Hepatocyte (in vitro differentiated cells): ENCODE measurements around the gene HTD2. TPM values are rescaled to one million over a fixed set of nuclear protein-coding genes. Genes with fewer than 3 reads are reported as not detected.

Experiments used
- DNase-seq: peaks from one replicate; pipeline ENCODE4 v3.0.0-alpha.2; 2016; ENCODE audit warnings: low spot score
- H2AFZ ChIP-seq: fragments of 200-600 bp; sonication (generic); 2 replicates; pipeline ENCODE4 v1.6.0; 2016; ENCODE audit warnings: antibody characterized with exemption, mild to moderate bottlenecking
- H3K27ac ChIP-seq: fragments of 200-600 bp; sonication (generic); 2 replicates; pipeline ENCODE4 v1.5.1; 2016; ENCODE audit warnings: mild to moderate bottlenecking
- H3K27me3 ChIP-seq: fragments of 200-600 bp; sonication (generic); 2 replicates; pipeline ENCODE4 v1.6.1; 2016
- H3K36me3 ChIP-seq: fragments of 200-600 bp; sonication (generic); replicated peaks from 2 replicates; pipeline ENCODE4 v1.5.1; 2016; ENCODE audit warnings: low read depth; ENCODE audit not compliant: insufficient read depth
- H3K4me1 ChIP-seq: fragments of 200-600 bp; sonication (generic); 2 replicates; pipeline ENCODE4 v1.5.1; 2016; ENCODE audit warnings: mild to moderate bottlenecking, moderate library complexity; ENCODE audit not compliant: insufficient read depth
- H3K4me2 ChIP-seq: fragments of 200-600 bp; sonication (generic); 2 replicates; pipeline ENCODE4 v1.6.0; 2016
- H3K4me3 ChIP-seq: fragments of 200-600 bp; sonication (generic); 2 replicates; pipeline ENCODE4 v1.5.1; 2016; ENCODE audit warnings: mild to moderate bottlenecking
- H3K79me2 ChIP-seq: fragments of 200-600 bp; sonication (generic); 2 replicates; pipeline ENCODE4 v1.6.0; 2017; ENCODE audit warnings: mild to moderate bottlenecking
- H3K9me2 ChIP-seq: fragments of 200-600 bp; sonication (generic); replicated peaks from 2 replicates; pipeline ENCODE4 v1.6.0; 2017; ENCODE audit warnings: mild to moderate bottlenecking; ENCODE audit not compliant: insufficient read depth
- H3K9me3 ChIP-seq: fragments of 200-600 bp; sonication (generic); 2 replicates; pipeline ENCODE4 v1.5.1; 2016; ENCODE audit warnings: low read depth, mild to moderate bottlenecking
- H4K20me1 ChIP-seq: fragments of 200-600 bp; sonication (generic); 2 replicates; pipeline ENCODE4 v1.6.0; 2016; ENCODE audit warnings: mild to moderate bottlenecking; ENCODE audit not compliant: insufficient read depth, poor library complexity, severe bottlenecking
- CTCF ChIP-seq: fragments of 200-600 bp; sonication (generic); IDR thresholded peaks from 2 replicates; pipeline ENCODE4 v1.5.1; 2016; ENCODE audit warnings: antibody characterized with exemption, mild to moderate bottlenecking; ENCODE audit not compliant: poor library complexity
- EZH2 ChIP-seq: fragments of 200-600 bp; sonication (generic); IDR thresholded peaks from 2 replicates; pipeline ENCODE4 v1.6.1; 2016; ENCODE audit warnings: antibody characterized with exemption, mild to moderate bottlenecking, borderline replicate concordance
- EZH2phosphoT487 ChIP-seq: fragments of 200-600 bp; sonication (generic); IDR thresholded peaks from one replicate; pipeline ENCODE4 v1.6.1; 2018; ENCODE audit warnings: antibody characterized with exemption, mild to moderate bottlenecking, low read depth, moderate library complexity; ENCODE audit not compliant: unreplicated experiment, severe bottlenecking
- WGBS: methylation state at CpG from one replicate; pipeline ENCODE4 v1.1.6; 2016; ENCODE audit warnings: low lambda C conversion rate; ENCODE audit errors: missing lambda C conversion rate; 5-methylcytosine and 5-hydroxymethylcytosine counted together
- polyA plus RNA-seq: library from polyadenylated mRNA; unstranded; fragments of >200 nt; fragmentation: Nextera tagmentation; extraction: Ambion mirVana; gene quantifications from 2 replicates; pipeline ENCODE4 v1.2.1, GENCODE V29; 2016
- total RNA-seq: library from RNA; depleted of rRNA; stranded (reverse); fragments of >200 nt; gene quantifications from 2 replicates; pipeline ENCODE4 v1.2.3, GENCODE V29; 2014

The HTD2 gene
- total and polyA plus RNA-seq, 2 experiments from 2014 or later, result 13.0 to 19.0 TPM

GRCh38 chr3:58324391-58325390 lies 18.4 kb downstream of the HTD2 start:
- H3K9me2 ChIP-seq, result no peaks in the 10 kb centered on the region
- WGBS, result 83% methylated on average over 7 of the region's 7 CpGs
- H3K4me3 ChIP-seq, result no peak overlapping the region
- H2AFZ ChIP-seq, result no peak overlapping the region
- H4K20me1 ChIP-seq, result no peaks in the 10 kb centered on the region
- no peak overlapping the region for H3K27ac ChIP-seq
- no peaks in the 10 kb centered on the region for H3K27me3 ChIP-seq
- no peaks in the 10 kb centered on the region for H3K79me2 ChIP-seq
- no peak for DNase-seq
- H3K36me3 ChIP-seq, result no peaks in the 10 kb centered on the region
- H3K4me2 ChIP-seq, result no peak overlapping the region
- TF ChIP-seq EZH2 (no peak), EZH2phosphoT487 (no peak), CTCF (no peak)
- no peaks in the 10 kb centered on the region for H3K9me3 ChIP-seq
- peaks cover 9% of the 10 kb centered on the region for H3K4me1 ChIP-seq

GRCh38 chr3:58325525-58325992 lies 19.2 kb downstream of the HTD2 start:
- Histone ChIP-seq H3K79me2 (no peaks in the 10 kb centered on the region), H3K27ac (peak overlapping the region; percentile 38), H4K20me1 (no peaks in the 10 kb centered on the region), H3K4me2 (no peak overlapping the region), H2AFZ (no peak overlapping the region), H3K4me1 (peaks cover 9% of the 10 kb centered on the region), H3K4me3 (no peak overlapping the region), H3K9me2 (no peaks in the 10 kb centered on the region), H3K9me3 (no peaks in the 10 kb centered on the region), H3K36me3 (no peaks in the 10 kb centered on the region), H3K27me3 (no peaks in the 10 kb centered on the region)
- no peak for DNase-seq
- no peak for TF ChIP-seq CTCF
- no peak for TF ChIP-seq EZH2
- TF ChIP-seq EZH2phosphoT487, result no peak
- WGBS, result 63% methylated on average over 2 of the region's 2 CpGs

- no peak overlapping the region for H2AFZ ChIP-seq
- H3K4me3 ChIP-seq, result no peak overlapping the region
- WGBS, result 97% methylated on average over 8 of the region's 8 CpGs
- no peak overlapping the region for H3K4me2 ChIP-seq
- no peaks in the 10 kb centered on the region for H3K27me3 ChIP-seq
- no peak overlapping the region for H3K27ac ChIP-seq
- H3K9me2 ChIP-seq, result no peaks in the 10 kb centered on the region
- H3K9me3 ChIP-seq, result no peaks in the 10 kb centered on the region
- no peaks in the 10 kb centered on the region for H4K20me1 ChIP-seq
- no peaks in the 10 kb centered on the region for H3K79me2 ChIP-seq
- DNase-seq, result no peak
- TF ChIP-seq EZH2, result no peak
- no peak for TF ChIP-seq EZH2phosphoT487
- TF ChIP-seq CTCF, result no peak
- no peaks in the 10 kb centered on the region for H3K36me3 ChIP-seq
- peaks cover 9% of the 10 kb centered on the region for H3K4me1 ChIP-seq
Observed at GRCh38 chr3:58326267-58326900, 20.1 kb downstream of the HTD2 start.
